Measurements from ENCODE around the gene LAMTOR1.

DNA sequence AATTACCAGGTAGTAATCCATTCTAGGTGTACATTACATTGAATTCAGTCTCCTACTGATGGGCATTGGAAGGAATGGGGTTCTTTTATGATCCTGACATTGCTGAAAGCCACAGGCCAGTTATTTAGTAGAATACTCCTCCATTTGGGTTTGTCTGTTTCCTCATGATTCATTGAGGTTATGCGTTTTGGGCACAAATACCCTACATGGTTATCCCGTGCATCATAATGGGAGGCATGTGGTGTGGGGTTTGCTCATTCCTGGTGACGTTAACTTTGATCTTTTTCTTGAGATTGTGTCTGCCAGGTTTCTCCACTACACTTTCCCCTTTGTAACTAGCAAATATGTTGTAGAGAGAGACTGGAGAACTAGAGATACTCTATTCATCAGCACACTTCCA is 38.0 kb upstream of the LAMTOR1 start:
- TF ChIP-seq CTCF (IDR thresholded peaks at IDR 0.05) = no peak
- no peak for TF ChIP-seq POLR2A (IDR thresholded peaks at IDR 0.05)
